Right atrium auricular region (tissue), 2 donors: ENCODE data around the gene NBAS. TPM values are rescaled to one million over a fixed set of nuclear protein-coding genes. Genes with fewer than 3 reads are reported as not detected.

ENCODE experiments used
- DNase-seq: peaks from one replicate; pipeline ENCODE4 v3.0.0-alpha.2; 2019; ENCODE audit warnings: low spot score
- H3K27ac ChIP-seq, 2 donors: fragments of 200-600 bp; sonication (generic); 1 replicate in 1 of 2; 2 replicates in 1 of 2; pipeline ENCODE4 v1.5.1; 2016 to 2019
- H3K27me3 ChIP-seq, 2 donors: fragments of 200-600 bp; sonication (generic); one replicate each; pipeline versions ENCODE4 v1.5.1 to v1.6.0; 2017 to 2019
- H3K36me3 ChIP-seq: fragments of 200-600 bp; sonication (generic); one replicate; pipeline ENCODE4 v1.5.1; 2016
- H3K4me1 ChIP-seq, 2 donors: fragments of 200-600 bp; sonication (generic); one replicate each; pipeline versions ENCODE4 v1.5.1 to v1.6.0; 2017 to 2019
- H3K4me3 ChIP-seq, 2 donors: fragments of 200-600 bp; sonication (generic); 1 replicate in 1 of 2; 2 replicates in 1 of 2; pipeline ENCODE4 v1.5.1; 2017 to 2019; ENCODE audit warnings: mild to moderate bottlenecking in 1 of 2, moderate library complexity in 1 of 2
- H3K9me3 ChIP-seq, 2 donors: fragments of 200-600 bp; sonication (generic); one replicate each; pipeline ENCODE4 v1.5.1; 2019
- CTCF ChIP-seq, 2 donors: fragments of 200-600 bp; sonication (generic); IDR thresholded peaks; one replicate each; pipeline ENCODE4 v1.5.1; 2019; ENCODE audit warnings: antibody characterized with exemption in 2 of 2
- total RNA-seq, 2 donors: library from RNA; depleted of rRNA; stranded (reverse); fragments of >200 nt; gene quantifications; one replicate each; pipeline ENCODE4 v1.1.0, GENCODE V29; 2016

The NBAS gene
- total RNA-seq, 2 donors from 2014 or later: 31.1 to 39.1 TPM

- no peaks in the 10 kb centered on the region for H3K36me3 ChIP-seq
- no peaks in the 10 kb centered on the region for H3K9me3 ChIP-seq
- H3K4me1 ChIP-seq: no peaks in the 10 kb centered on the region
- no peak overlapping the region for H3K4me3 ChIP-seq
- no peak for TF ChIP-seq CTCF (IDR thresholded peaks at IDR 0.05)
- no peak overlapping the region for H3K27ac ChIP-seq
- DNase-seq: no peak
- H3K27me3 ChIP-seq: no peaks in the 10 kb centered on the region
Observed at GRCh38 chr2:15357186-15357585, 203.9 kb downstream of the NBAS start.

DNA sequence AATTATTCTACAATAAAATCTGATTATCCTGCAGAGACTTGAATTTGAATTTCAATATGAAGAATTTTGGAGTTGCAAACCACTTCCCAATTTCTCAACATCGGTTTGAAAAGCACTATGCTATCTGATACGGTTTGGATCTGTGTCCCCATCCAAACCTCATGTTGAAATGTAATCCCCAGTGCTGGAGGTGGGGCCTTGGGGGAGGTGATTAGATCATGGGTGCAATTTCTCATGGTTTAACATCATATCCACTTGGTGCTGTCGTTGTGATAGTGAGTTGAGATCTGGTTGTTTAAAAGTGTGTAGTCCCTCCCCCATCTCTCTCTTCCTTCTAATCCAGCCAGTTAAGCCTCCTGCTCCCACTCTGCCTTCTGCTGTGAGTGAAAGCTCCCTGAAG is 205.7 kb downstream of the NBAS start:
- no peak for DNase-seq
- H3K4me3 ChIP-seq: no peak overlapping the region
- H3K27me3 ChIP-seq: no peaks in the 10 kb centered on the region
- H3K4me1 ChIP-seq: no peaks in the 10 kb centered on the region
- H3K36me3 ChIP-seq: no peaks in the 10 kb centered on the region
- no peak for TF ChIP-seq CTCF (IDR thresholded peaks at IDR 0.05)
- no peaks in the 10 kb centered on the region for H3K9me3 ChIP-seq
- H3K27ac ChIP-seq: no peak overlapping the region

GRCh38 chr2:15354596-15355366 is 206.4 kb downstream of the NBAS start:
- H3K27ac ChIP-seq: no peak overlapping the region
- peaks cover 2% of the 10 kb centered on the region for H3K36me3 ChIP-seq
- TF ChIP-seq CTCF (IDR thresholded peaks at IDR 0.05): no peak
- H3K9me3 ChIP-seq: no peaks in the 10 kb centered on the region
- H3K4me1 ChIP-seq: no peaks in the 10 kb centered on the region
- no peaks in the 10 kb centered on the region for H3K27me3 ChIP-seq
- no peak overlapping the region for H3K4me3 ChIP-seq
- DNase-seq: no peak

DNA sequence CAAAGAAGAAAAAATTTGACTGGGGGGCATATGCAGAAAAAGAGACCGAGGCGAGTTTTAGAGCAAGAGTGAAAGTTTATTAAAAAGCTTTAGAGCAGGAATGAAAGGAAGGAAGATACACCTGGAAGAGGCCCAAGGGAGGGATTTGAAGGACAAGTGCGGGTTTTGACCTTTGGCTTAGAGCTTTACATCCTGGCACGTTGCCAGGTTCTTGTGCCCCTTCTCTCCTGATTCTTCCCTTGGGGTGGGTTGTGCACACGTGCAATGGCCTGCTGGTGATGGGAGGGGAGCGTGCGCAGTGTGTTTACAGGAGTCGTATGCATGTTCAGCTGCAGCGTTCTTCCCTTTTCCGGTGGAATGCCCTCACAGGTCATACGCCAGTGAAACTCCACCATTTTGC is 208.8 kb downstream of the NBAS start:
- no peaks in the 10 kb centered on the region for H3K27me3 ChIP-seq
- peaks cover 7% of the 10 kb centered on the region for H3K36me3 ChIP-seq
- H3K4me3 ChIP-seq: no peak overlapping the region
- no peak for TF ChIP-seq CTCF (IDR thresholded peaks at IDR 0.05)
- H3K4me1 ChIP-seq: no peaks in the 10 kb centered on the region
- H3K27ac ChIP-seq: no peak overlapping the region
- H3K9me3 ChIP-seq: no peaks in the 10 kb centered on the region
- no peak for DNase-seq

DNA sequence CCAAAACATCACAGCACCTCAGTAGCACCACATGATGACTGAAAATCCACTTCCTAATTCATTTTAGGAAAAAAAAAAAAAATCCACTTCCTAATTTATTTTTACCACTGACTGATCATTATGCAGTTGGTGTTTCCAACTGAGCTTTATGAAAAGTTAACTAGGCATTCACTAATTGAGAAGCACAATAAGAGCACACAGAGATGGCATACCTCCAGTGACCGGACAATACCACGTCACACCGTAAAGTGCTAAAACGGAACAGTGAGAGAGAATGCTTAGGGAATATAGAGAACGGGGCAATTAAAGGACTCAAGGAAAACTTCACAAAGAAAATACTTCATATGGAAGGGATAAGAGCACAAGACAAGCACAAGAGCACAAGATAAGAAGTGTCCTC is 212.5 kb downstream of the NBAS start:
- peaks cover 7% of the 10 kb centered on the region for H3K36me3 ChIP-seq
- DNase-seq: no peak
- H3K4me1 ChIP-seq: no peaks in the 10 kb centered on the region
- H3K27ac ChIP-seq: no peak overlapping the region
- H3K27me3 ChIP-seq: no peaks in the 10 kb centered on the region
- TF ChIP-seq CTCF (IDR thresholded peaks at IDR 0.05): no peak
- H3K4me3 ChIP-seq: no peak overlapping the region
- H3K9me3 ChIP-seq: peaks cover 0 to 14% of the 10 kb centered on the region in 2 donors

- no peak for DNase-seq
- no peaks in the 10 kb centered on the region for H3K27me3 ChIP-seq
- TF ChIP-seq CTCF (IDR thresholded peaks at IDR 0.05): no peak
- H3K4me1 ChIP-seq: no peaks in the 10 kb centered on the region
- peaks cover 7% of the 10 kb centered on the region for H3K36me3 ChIP-seq
- no peak overlapping the region for H3K27ac ChIP-seq
- H3K4me3 ChIP-seq: no peak overlapping the region
- H3K9me3 ChIP-seq: peaks cover 0 to 14% of the 10 kb centered on the region in 2 donors
Observed at GRCh38 chr2:15348045-15348444, 213.1 kb downstream of the NBAS start.
